GM12878 (cell line): ENCODE measurements around the gene RAI14. TPM values are rescaled to one million over a fixed set of nuclear protein-coding genes. Genes with fewer than 3 reads are reported as not detected.

Source experiments
- ATAC-seq: fragments of 200-7000 bp; cut with Tn5 transposase; 3 replicates; pipeline ENCODE4 v1.9.1; 2020; ENCODE audit warnings: mild to moderate bottlenecking, moderate library complexity
- BruUV-seq: library from RNA; stranded (reverse); fragments of 400-500 nt; replicated peaks from 2 replicates; lab custom pipeline; 2021; lab: Mats Ljungman, UMichigan
- CTCF ChIA-PET: fragments of 300-600 bp; sonication (Branson Sonifier 250); formaldehyde crosslinking; extraction: SDS; loops from one replicate; lab custom pipeline; 2021; ENCODE audit warnings: inconsistent platforms; lab: Yijun Ruan, JAX
- POLR2A ChIA-PET: fragments of 350-600 bp; formaldehyde crosslinking; extraction: SDS; loops from one replicate; lab custom pipeline; 2021; ENCODE audit warnings: inconsistent platforms; lab: Charles Lee
- RAD21 ChIA-PET: fragments of 300-600 bp; sonication (Branson Sonifier 250); formaldehyde crosslinking; loops from one replicate; lab custom pipeline; 2023; ENCODE audit warnings: antibody characterized with exemption; ENCODE audit not compliant: unreplicated experiment; lab: Charles Lee
- SMC1A ChIA-PET: fragments of 300-600 bp; sonication (Branson Sonifier 250); formaldehyde crosslinking; loops from one replicate; lab custom pipeline; 2023; ENCODE audit not compliant: unreplicated experiment, uncharacterized antibody; lab: Charles Lee
- DNase-seq: peaks from one replicate; pipeline ENCODE4 v3.0.0-alpha.2; 2011; ENCODE audit warnings: low read depth, low spot score
- FAIRE-seq: peaks from 3 replicates; lab custom pipeline; 2011; peaks lifted over from hg19 to GRCh38; lab: Jason Lieb, UNC
- H2AFZ ChIP-seq: 2 replicates; pipeline ENCODE4 v1.6.0; 2011; ENCODE audit warnings: low read depth, low read length, control low read depth; ENCODE audit not compliant: control insufficient read depth
- H3K27ac ChIP-seq: 2 replicates; pipeline ENCODE4 v1.5.1; 2011; ENCODE audit warnings: control low read depth; ENCODE audit not compliant: control insufficient read depth, insufficient read depth
- H3K27me3 ChIP-seq, 2 experiments: replicated peaks in 1 of 2; 2 replicates each; pipeline versions ENCODE4 v1.6.0 to v1.6.1; 2011; ENCODE audit warnings: low read length in 1 of 2; ENCODE audit not compliant: control insufficient read depth in 2 of 2, insufficient read depth in 2 of 2
- H3K36me3 ChIP-seq, 2 experiments: 2 replicates each; pipeline ENCODE4 v1.5.1; 2011; ENCODE audit warnings: low read length in 1 of 2; ENCODE audit not compliant: control insufficient read depth in 2 of 2, insufficient read depth in 2 of 2
- H3K4me1 ChIP-seq: 2 replicates; pipeline ENCODE4 v1.6.1; 2011; ENCODE audit warnings: mild to moderate bottlenecking, low read length, moderate library complexity, mixed read lengths; ENCODE audit not compliant: control insufficient read depth, insufficient read depth
- H3K4me2 ChIP-seq: 2 replicates; pipeline ENCODE4 v1.6.0; 2011; ENCODE audit warnings: control low read depth; ENCODE audit not compliant: control insufficient read depth, insufficient read depth
- H3K4me3 ChIP-seq: fragments of 200-600 bp; sonication (generic); 2 replicates; pipeline ENCODE4 v1.5.1; 2016
- H3K79me2 ChIP-seq: 2 replicates; pipeline ENCODE4 v1.6.0; 2011; ENCODE audit warnings: low read length; ENCODE audit not compliant: control insufficient read depth, insufficient read depth
- H3K9ac ChIP-seq: 2 replicates; pipeline ENCODE4 v1.8.0; 2011; ENCODE audit warnings: low read length, control low read depth, mixed read lengths; ENCODE audit not compliant: control insufficient read depth, insufficient read depth
- H3K9me3 ChIP-seq: replicated peaks from 3 replicates; pipeline ENCODE4 v1.5.1; 2011; ENCODE audit warnings: mild to moderate bottlenecking, low read length; ENCODE audit not compliant: control insufficient read depth, insufficient read depth
- H4K20me1 ChIP-seq: 2 replicates; pipeline ENCODE4 v1.6.0; 2011; ENCODE audit not compliant: control insufficient read depth, insufficient read depth
- CHD1 ChIP-seq: IDR thresholded peaks from 2 replicates; pipeline ENCODE4 v1.6.1; 2012; ENCODE audit warnings: low read depth, low read length, improper control_type of control experiment
- CHD4 ChIP-seq: fragments of 200-600 bp; sonication (generic); IDR thresholded peaks from 2 replicates; pipeline ENCODE4 v1.6.1; 2016; ENCODE audit warnings: mild to moderate bottlenecking
- CREM ChIP-seq: IDR thresholded peaks from 2 replicates; pipeline ENCODE4 v1.6.1; 2014; ENCODE audit warnings: antibody characterized with exemption, low read depth
- EGR1 ChIP-seq, 2 experiments: IDR thresholded peaks; 1 replicate in 1 of 2; 2 replicates in 1 of 2; pipeline ENCODE4 v1.6.1; 2011 to 2012; ENCODE audit warnings: low read depth in 2 of 2, low read length in 2 of 2, borderline replicate concordance in 1 of 2, mild to moderate bottlenecking in 1 of 2, moderate library complexity in 1 of 2
- GABPA ChIP-seq: IDR thresholded peaks from 2 replicates; pipeline ENCODE4 v1.6.1; 2014; ENCODE audit warnings: antibody characterized with exemption, low read depth, mild to moderate bottlenecking, inconsistent platforms
- HDGF ChIP-seq: fragments of 450-650 bp; IDR thresholded peaks from 2 replicates; pipeline ENCODE4 v1.6.1; 2016; ENCODE audit warnings: antibody characterized with exemption
- LARP7 ChIP-seq: fragments of 450-650 bp; IDR thresholded peaks from 2 replicates; pipeline ENCODE4 v1.6.1; 2017; ENCODE audit warnings: mild to moderate bottlenecking
- MEF2A ChIP-seq: IDR thresholded peaks from 2 replicates; pipeline ENCODE4 v1.6.1; 2011; ENCODE audit warnings: low read depth, mild to moderate bottlenecking, low read length, moderate library complexity; ENCODE audit not compliant: insufficient read depth
- NFXL1 ChIP-seq: fragments of 450-650 bp; IDR thresholded peaks from 2 replicates; pipeline ENCODE4 v1.6.1; 2017; ENCODE audit warnings: antibody characterized with exemption, mild to moderate bottlenecking, borderline replicate concordance
- POLR2AphosphoS5 ChIP-seq: IDR thresholded peaks from 2 replicates; pipeline ENCODE4 v1.6.1; 2011; ENCODE audit warnings: mild to moderate bottlenecking, low read length, inconsistent platforms
- POU2F2 ChIP-seq: IDR thresholded peaks from 3 replicates; pipeline ENCODE4 v1.6.1; 2011; ENCODE audit warnings: low read depth, mild to moderate bottlenecking, low read length, borderline replicate concordance
- WGBS: methylation state at CpG from one replicate; pipeline ENCODE4 v1.1.6; 2016; ENCODE audit warnings: low lambda C conversion rate; ENCODE audit not compliant: insufficient replicate concordance, insufficient coverage; ENCODE audit errors: missing lambda C conversion rate; 5-methylcytosine and 5-hydroxymethylcytosine counted together
- in situ Hi-C: fragments of 300-500 bp; cut with MboI; formaldehyde crosslinking; loops from 9 replicates; pipeline ENCODE4 v1.14.3; 2018; ENCODE audit warnings: mixed read lengths
- intact Hi-C: fragments of 100-400 bp; cut with micrococcal nuclease; formaldehyde crosslinking; loops from one replicate; pipeline ENCODE4 v1.14.2; 2022; ENCODE audit not compliant: unreplicated experiment
- polyA plus RNA-seq, 11 experiments: library from polyadenylated mRNA; depleted of rRNA in 4 of 11; unstranded in 6 of 11; stranded (reverse) in 5 of 11; fragments of >200 nt; fragmentation: Nextera tagmentation in 4 of 11; fragmentation: Illumina TruSeq in 1 of 11; extraction: Ambion mirVana in 4 of 11; extraction: Trizol in 1 of 11; gene quantifications; 1 replicate in 1 of 11; 2 replicates in 10 of 11; pipeline versions ENCODE4 v1.2.1 to v1.2.3, GENCODE V29; 2011 to 2016; ENCODE audit warnings: inconsistent platforms in 2 of 11, missing spikeins in 2 of 11, low read depth in 1 of 11
- total RNA-seq, 4 experiments: library from RNA; depleted of rRNA in 3 of 4; stranded (reverse); fragments of >200 nt in 3 of 4; fragmentation: Illumina TruSeq in 1 of 4; extraction: Trizol in 1 of 4; gene quantifications; 2 replicates each; pipeline versions ENCODE4 v1.2.1 to v1.2.3, GENCODE V29; 2013 to 2021
- TF ChIP-seq, protein P1 (sequence below): fragments of 450-650 bp; formaldehyde crosslinking; IDR thresholded peaks from 2 replicates; pipeline ENCODE4 v1.5.0; 2022; ENCODE audit warnings: mild to moderate bottlenecking, missing genetic modification characterization
- TF ChIP-seq, protein P2 (sequence below): fragments of 450-650 bp; IDR thresholded peaks from 2 replicates; pipeline ENCODE4 v1.6.1; 2016; ENCODE audit warnings: mild to moderate bottlenecking, moderate library complexity, borderline replicate concordance
- TF ChIP-seq, protein P3 (sequence below): fragments of 450-650 bp; IDR thresholded peaks from 2 replicates; pipeline ENCODE4 v1.6.1; 2014; ENCODE audit warnings: mild to moderate bottlenecking

Gene RAI14
- total and polyA plus RNA-seq, 10 of the 15 experiments (the other 5 are each of a cell fraction or from before 2014, with no cell fraction given): 0.18 to 4.6 (median 1.9) TPM

DNA sequence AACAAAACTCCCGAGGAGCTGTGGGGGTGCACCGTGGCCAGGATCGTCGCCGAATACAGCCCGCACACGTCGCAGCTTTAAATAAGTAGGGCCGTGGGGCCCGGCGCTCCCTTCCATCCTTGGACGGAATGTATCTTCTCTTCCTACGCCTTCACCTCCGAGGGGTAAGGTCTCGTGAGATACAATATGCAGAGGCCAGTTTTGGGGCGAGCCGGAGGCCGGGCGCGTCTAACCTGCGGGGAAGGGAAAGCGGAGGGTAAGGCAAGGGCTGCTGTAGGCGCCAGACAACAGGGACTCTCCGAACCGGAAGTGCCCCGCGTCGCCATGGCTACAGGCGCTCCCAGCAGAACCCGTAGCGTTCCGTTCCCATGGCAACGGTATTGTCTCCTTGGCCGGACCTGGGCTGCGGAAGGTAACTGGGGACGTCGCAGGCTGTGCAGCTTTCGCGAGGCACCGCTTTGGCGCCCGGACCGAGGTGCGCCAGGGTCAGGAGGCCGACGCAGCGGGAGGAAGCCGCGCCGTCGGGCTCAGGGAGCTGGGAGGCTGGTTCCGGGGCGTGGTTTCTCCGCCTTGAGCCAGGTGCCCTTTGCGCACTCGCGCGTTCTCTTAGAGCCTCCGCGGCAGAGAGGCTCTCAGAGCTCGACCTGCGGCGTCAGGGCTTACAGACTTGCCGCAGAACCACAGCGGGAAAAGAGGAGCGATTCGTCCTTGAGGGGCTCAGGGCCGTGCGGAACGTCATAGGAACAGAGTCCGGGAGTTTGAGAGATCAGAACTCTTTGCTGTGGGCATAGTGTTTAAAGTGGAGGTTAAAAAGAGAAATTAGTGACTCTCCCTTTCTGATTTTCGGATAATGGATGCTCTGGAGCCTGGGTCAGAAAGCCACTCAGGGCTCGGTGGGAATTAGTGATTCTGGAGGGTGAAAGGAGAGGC, 182.9 kb downstream of the RAI14 start, which contains the start of gene TTC23L:
Gene TTC23L, plus strand, starts transcription at position 380 of the 930 bp plus-strand sequence. CDS start 1,508 bp downstream, outside the sequence.
- in situ Hi-C loops: no loop called here
- CTCF ChIA-PET: interaction anchor here (1.3 kb wide), 1 partner anchor 54 kb away, joined by 3 read pairs; no protein-coding TSS in a partner anchor
- Histone ChIP-seq H3K36me3 (no peaks in the 10 kb centered on the region), H3K4me3 (peak within 1 kb of the TSS; percentile 71), H4K20me1 (no peaks in the 10 kb centered on the region), H3K79me2 (no peaks in the 10 kb centered on the region), H3K27me3 (no peaks in the 10 kb centered on the region), H3K4me2 (peak within 1 kb of the TSS; percentile 98), H3K4me1 (peaks cover 5% of the 10 kb centered on the region), H3K9me3 (no peaks in the 10 kb centered on the region), H2AFZ (peak within 1 kb of the TSS; percentile 92), H3K27ac (no peak within 1 kb of the TSS), H3K9ac (peak within 1 kb of the TSS; percentile 27)
- no TSS peak for BruUV-seq
- DNase-seq (peak; percentile 35), FAIRE-seq (peak; percentile 73), ATAC-seq (peak; percentile 98)
- intact Hi-C loops: no loop called here
- RAD21 ChIA-PET: no interaction called here
- SMC1A ChIA-PET: interaction anchor here (0.8 to 1.1 kb wide), 3 partner anchors 11 to 36 kb away, joined by 3 read pairs; no protein-coding TSS in a partner anchor
- WGBS: 2% methylated on average over 71 of the region's 73 CpGs
- POLR2A ChIA-PET: no interaction called here
- TF ChIP-seq POU2F2: 0 out of 3 replicates have a peak, but pooled peaks have one; percentile 10
- TF ChIP-seq CHD4: no peak
- TF ChIP-seq HDGF: no peak
- TF ChIP-seq, protein P1, sequence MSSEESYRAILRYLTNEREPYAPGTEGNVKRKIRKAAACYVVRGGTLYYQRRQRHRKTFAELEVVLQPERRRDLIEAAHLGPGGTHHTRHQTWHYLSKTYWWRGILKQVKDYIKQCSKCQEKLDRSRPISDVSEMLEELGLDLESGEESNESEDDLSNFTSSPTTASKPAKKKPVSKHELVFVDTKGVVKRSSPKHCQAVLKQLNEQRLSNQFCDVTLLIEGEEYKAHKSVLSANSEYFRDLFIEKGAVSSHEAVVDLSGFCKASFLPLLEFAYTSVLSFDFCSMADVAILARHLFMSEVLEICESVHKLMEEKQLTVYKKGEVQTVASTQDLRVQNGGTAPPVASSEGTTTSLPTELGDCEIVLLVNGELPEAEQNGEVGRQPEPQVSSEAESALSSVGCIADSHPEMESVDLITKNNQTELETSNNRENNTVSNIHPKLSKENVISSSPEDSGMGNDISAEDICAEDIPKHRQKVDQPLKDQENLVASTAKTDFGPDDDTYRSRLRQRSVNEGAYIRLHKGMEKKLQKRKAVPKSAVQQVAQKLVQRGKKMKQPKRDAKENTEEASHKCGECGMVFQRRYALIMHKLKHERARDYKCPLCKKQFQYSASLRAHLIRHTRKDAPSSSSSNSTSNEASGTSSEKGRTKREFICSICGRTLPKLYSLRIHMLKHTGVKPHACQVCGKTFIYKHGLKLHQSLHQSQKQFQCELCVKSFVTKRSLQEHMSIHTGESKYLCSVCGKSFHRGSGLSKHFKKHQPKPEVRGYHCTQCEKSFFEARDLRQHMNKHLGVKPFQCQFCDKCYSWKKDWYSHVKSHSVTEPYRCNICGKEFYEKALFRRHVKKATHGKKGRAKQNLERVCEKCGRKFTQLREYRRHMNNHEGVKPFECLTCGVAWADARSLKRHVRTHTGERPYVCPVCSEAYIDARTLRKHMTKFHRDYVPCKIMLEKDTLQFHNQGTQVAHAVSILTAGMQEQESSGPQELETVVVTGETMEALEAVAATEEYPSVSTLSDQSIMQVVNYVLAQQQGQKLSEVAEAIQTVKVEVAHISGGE: peak; percentile 39; the same call in 1 of the 2 replicates
- TF ChIP-seq CREM: peak; percentile 41
- TF ChIP-seq GABPA: peak; percentile 85
- TF ChIP-seq LARP7: peak; percentile 84; the same call in 1 of the 2 replicates
- TF ChIP-seq, protein P2, sequence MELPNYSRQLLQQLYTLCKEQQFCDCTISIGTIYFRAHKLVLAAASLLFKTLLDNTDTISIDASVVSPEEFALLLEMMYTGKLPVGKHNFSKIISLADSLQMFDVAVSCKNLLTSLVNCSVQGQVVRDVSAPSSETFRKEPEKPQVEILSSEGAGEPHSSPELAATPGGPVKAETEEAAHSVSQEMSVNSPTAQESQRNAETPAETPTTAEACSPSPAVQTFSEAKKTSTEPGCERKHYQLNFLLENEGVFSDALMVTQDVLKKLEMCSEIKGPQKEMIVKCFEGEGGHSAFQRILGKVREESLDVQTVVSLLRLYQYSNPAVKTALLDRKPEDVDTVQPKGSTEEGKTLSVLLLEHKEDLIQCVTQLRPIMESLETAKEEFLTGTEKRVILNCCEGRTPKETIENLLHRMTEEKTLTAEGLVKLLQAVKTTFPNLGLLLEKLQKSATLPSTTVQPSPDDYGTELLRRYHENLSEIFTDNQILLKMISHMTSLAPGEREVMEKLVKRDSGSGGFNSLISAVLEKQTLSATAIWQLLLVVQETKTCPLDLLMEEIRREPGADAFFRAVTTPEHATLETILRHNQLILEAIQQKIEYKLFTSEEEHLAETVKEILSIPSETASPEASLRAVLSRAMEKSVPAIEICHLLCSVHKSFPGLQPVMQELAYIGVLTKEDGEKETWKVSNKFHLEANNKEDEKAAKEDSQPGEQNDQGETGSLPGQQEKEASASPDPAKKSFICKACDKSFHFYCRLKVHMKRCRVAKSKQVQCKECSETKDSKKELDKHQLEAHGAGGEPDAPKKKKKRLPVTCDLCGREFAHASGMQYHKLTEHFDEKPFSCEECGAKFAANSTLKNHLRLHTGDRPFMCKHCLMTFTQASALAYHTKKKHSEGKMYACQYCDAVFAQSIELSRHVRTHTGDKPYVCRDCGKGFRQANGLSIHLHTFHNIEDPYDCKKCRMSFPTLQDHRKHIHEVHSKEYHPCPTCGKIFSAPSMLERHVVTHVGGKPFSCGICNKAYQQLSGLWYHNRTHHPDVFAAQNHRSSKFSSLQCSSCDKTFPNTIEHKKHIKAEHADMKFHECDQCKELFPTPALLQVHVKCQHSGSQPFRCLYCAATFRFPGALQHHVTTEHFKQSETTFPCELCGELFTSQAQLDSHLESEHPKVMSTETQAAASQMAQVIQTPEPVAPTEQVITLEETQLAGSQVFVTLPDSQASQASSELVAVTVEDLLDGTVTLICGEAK: peak; percentile 84
- TF ChIP-seq CHD1: no peak
- TF ChIP-seq MEF2A: no peak
- peak in 1 of 2 experiments; percentile 58; a peak in 1 of 3 replicates for TF ChIP-seq EGR1 (IDR thresholded peaks at IDR 0.05; ENCODE audit: borderline replicate concordance in 1 of 2, low read depth in 2 of 2, low read length in 2 of 2)
- TF ChIP-seq POLR2AphosphoS5: peak; percentile 32; the same call in 1 of the 2 replicates
- TF ChIP-seq, protein P3, sequence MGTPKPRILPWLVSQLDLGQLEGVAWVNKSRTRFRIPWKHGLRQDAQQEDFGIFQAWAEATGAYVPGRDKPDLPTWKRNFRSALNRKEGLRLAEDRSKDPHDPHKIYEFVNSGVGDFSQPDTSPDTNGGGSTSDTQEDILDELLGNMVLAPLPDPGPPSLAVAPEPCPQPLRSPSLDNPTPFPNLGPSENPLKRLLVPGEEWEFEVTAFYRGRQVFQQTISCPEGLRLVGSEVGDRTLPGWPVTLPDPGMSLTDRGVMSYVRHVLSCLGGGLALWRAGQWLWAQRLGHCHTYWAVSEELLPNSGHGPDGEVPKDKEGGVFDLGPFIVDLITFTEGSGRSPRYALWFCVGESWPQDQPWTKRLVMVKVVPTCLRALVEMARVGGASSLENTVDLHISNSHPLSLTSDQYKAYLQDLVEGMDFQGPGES: no peak
- TF ChIP-seq NFXL1: no peak
